ENCODE measurements around the gene SPRED1.
A peak's percentile ranks its signal among the peaks of the same experiment; 100 is the strongest.

The SPRED1 gene

GRCh38 chr15:38252481-38253350, at the start of gene SPRED1:
TSS of gene SPRED1 (plus strand) at chr15:38252836. CDS start at chr15:38253186, 350 bp downstream.
- FAIRE-seq (no peak), DNase-seq (ENCODE audit: low spot score) (peak; percentile 18)

GRCh38 chr15:38205526-38206272, 46.9 kb upstream of the SPRED1 start:
- DNase-seq (ENCODE audit: low spot score) = no peak
- no peak for FAIRE-seq

GRCh38 chr15:38207621-38208020, 45.0 kb upstream of the SPRED1 start:
- FAIRE-seq = no peak
- DNase-seq (ENCODE audit: low spot score) = no peak

- DNase-seq (ENCODE audit: low spot score) = no peak
- no peak for FAIRE-seq
Measured at GRCh38 chr15:38208206-38208605, 44.4 kb upstream of the SPRED1 start.

GRCh38 chr15:38208779-38209178, 43.9 kb upstream of the SPRED1 start:
- DNase-seq (ENCODE audit: low spot score) (no peak), FAIRE-seq (no peak)

- FAIRE-seq = no peak
Measured at GRCh38 chr15:38211249-38211648, 41.4 kb upstream of the SPRED1 start.

GRCh38 chr15:38211811-38212210, 40.8 kb upstream of the SPRED1 start:
- no peak for FAIRE-seq

More at GRCh38 chr15:38211249-38211648, 41.4 kb upstream of the SPRED1 start:
- DNase-seq (ENCODE audit: low spot score) = no peak

GRCh38 chr15:38212729-38213351, 39.8 kb upstream of the SPRED1 start:
- DNase-seq (ENCODE audit: low spot score) = no peak
- no peak for FAIRE-seq

More at GRCh38 chr15:38211811-38212210, 40.8 kb upstream of the SPRED1 start:
- DNase-seq (ENCODE audit: low spot score) = no peak

GRCh38 chr15:38213356-38213755, 39.3 kb upstream of the SPRED1 start:
- FAIRE-seq (no peak), DNase-seq (ENCODE audit: low spot score) (no peak)

GRCh38 chr15:38215707-38216106, 36.9 kb upstream of the SPRED1 start:
- FAIRE-seq (no peak), DNase-seq (ENCODE audit: low spot score) (no peak)

GRCh38 chr15:38216763-38217162, 35.9 kb upstream of the SPRED1 start:
- DNase-seq (ENCODE audit: low spot score) (no peak), FAIRE-seq (no peak)

GRCh38 chr15:38217191-38217595, 35.4 kb upstream of the SPRED1 start:
- DNase-seq (ENCODE audit: low spot score) (peak; percentile 84), FAIRE-seq (peak; percentile 90)

- FAIRE-seq = no peak
- DNase-seq (ENCODE audit: low spot score) = no peak
Measured at GRCh38 chr15:38217788-38218609, 34.6 kb upstream of the SPRED1 start.

- DNase-seq (ENCODE audit: low spot score) (no peak), FAIRE-seq (no peak)
Measured at GRCh38 chr15:38220606-38221273, 31.9 kb upstream of the SPRED1 start.

GRCh38 chr15:38224486-38224885, 28.1 kb upstream of the SPRED1 start:
- DNase-seq (ENCODE audit: low spot score) (no peak), FAIRE-seq (no peak)

GRCh38 chr15:38225381-38225780, 27.3 kb upstream of the SPRED1 start:
- no peak for DNase-seq (ENCODE audit: low spot score)

GRCh38 chr15:38226608-38227266, 25.9 kb upstream of the SPRED1 start:
- peak; percentile 83 for DNase-seq (ENCODE audit: low spot score)
- FAIRE-seq = peak; percentile 95

More at GRCh38 chr15:38225381-38225780, 27.3 kb upstream of the SPRED1 start:
- no peak for FAIRE-seq

GRCh38 chr15:38227941-38228340, 24.7 kb upstream of the SPRED1 start:
- FAIRE-seq = no peak
- DNase-seq (ENCODE audit: low spot score) = no peak

GRCh38 chr15:38228618-38229017, 24.0 kb upstream of the SPRED1 start:
- FAIRE-seq = no peak
- DNase-seq (ENCODE audit: low spot score) = no peak
